NCI-H128 (cell line): Measurements from ENCODE around the gene HOTAIR.

Experiments used
- DNase-seq: peaks from one replicate; lab custom pipeline; 2025; ENCODE audit not compliant: unreplicated experiment; lab: John Stamatoyannopoulos, UW

The HOTAIR gene

GRCh38 chr12:53930591-53931255 is 44.0 kb downstream of the HOTAIR start:
- DNase-seq = no peak

GRCh38 chr12:53929527-53929926 is 45.2 kb downstream of the HOTAIR start:
- no peak for DNase-seq

GRCh38 chr12:53928054-53928835 is 46.5 kb downstream of the HOTAIR start:
- no peak for DNase-seq

- no peak for DNase-seq
Measured at GRCh38 chr12:53927220-53928029, 47.3 kb downstream of the HOTAIR start.

DNA sequence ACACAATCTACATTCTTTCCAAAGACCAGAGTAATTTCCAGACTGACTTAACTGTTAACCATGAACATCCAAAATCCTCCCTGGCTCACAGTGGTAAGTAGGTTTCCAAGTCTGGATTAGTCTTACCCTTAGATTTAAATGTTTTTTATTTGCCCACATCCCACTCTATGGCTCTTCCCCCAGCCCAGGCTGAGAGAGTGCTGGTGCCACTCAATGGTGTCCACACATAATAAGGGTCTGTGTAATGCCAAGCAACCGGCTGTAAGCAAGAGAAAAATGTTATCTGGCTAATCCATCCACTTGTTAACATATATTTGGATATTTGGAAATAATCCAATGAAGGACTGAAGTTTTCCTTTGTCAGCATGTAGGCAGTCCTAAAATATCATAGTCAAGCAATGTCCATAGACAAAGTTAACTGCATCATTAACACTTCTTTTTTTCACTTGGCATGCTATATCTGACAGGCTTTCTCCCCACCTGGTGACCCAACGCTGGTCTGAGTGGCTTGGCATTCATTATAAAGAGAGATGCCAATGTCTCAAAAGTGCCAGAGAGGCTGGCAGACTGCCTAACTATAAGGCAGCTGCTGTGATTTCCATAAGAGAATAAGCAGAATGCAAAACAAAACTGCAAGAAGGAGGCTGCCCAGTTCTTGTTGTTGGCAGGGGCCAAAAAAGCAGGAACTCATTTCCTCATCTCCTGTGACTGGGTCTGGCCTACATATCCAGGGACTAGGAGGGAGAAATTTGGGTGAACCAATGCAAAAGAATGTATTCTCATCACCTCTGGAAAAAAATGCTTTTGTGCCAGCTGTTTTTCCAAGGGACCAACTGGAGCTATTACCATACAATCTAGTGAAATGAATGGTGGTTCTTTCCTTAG is 50.0 kb downstream of the HOTAIR start:
- no peak for DNase-seq

DNA sequence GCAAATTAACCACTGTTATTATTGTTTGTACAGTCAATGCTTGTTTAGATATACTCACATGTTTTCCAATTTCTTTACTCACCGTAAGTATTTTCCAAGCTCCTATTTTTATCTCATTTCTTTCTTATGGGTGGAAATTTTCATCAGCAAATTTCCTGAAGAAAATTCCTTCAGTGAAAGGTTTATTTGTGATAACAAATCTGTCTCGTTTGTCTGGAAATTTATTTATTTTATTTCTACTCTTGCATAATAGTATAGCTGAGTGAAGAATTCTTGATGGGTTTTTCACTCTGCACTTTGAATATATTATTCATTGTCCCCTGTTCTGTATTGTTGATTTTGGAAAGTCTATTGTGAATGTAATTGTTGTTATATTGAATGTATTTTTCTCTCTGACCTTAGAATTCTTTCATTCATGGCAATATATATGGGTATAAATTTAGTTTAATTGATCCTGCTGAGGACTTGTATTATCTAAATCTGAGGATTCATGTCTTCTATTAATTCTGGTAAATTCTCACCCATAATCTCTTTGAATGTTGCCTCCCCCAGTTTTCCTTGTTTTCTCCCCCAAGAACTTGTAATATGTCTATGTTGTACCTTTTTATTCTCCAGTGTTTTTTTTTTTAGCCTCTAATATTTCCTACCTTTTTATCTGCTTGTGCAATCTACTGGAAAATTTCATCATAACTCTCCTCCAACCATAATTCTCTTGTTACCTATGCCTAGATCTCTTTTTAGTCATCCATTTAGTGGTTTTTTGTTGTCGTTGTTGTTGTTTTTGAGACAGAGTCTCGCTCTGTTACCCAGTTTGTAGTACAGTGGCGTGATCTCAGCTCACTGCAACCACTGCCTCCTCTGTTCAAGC is 57.7 kb downstream of the HOTAIR start:
- no peak for DNase-seq
